Measurements from ENCODE around the gene ATP9A. TPM values are rescaled to one million over a fixed set of nuclear protein-coding genes. Genes with fewer than 3 reads are reported as not detected.

Gene ATP9A
- total and polyA plus RNA-seq, 2 experiments from 2014 or later, result 11.3 to 16.9 TPM

- no peak overlapping the region for H3K27ac ChIP-seq
- H3K4me1 ChIP-seq (ENCODE audit: low read depth), result no peaks in the 10 kb centered on the region
- peak; percentile 78 for TF ChIP-seq CTCF (IDR thresholded peaks at IDR 0.05; ENCODE audit: low read depth, low read length)
- no peaks in the 10 kb centered on the region for H3K36me3 ChIP-seq
- DNase-seq (ENCODE audit: low read depth in 1 of 2, low spot score in 1 of 2), result peak; percentile 22 to 57
- no peaks in the 10 kb centered on the region for H3K9me3 ChIP-seq (ENCODE audit: low read depth)
- H3K27me3 ChIP-seq, result no peaks in the 10 kb centered on the region
- no peak overlapping the region for H3K4me3 ChIP-seq
Measured at GRCh38 chr20:51712501-51713212, 55.5 kb downstream of the ATP9A start.

- Histone ChIP-seq H3K9me3 (ENCODE audit: low read depth) (no peaks in the 10 kb centered on the region), H3K4me1 (ENCODE audit: low read depth) (no peaks in the 10 kb centered on the region), H3K27ac (no peak overlapping the region), H3K4me3 (no peak overlapping the region), H3K27me3 (no peaks in the 10 kb centered on the region), H3K36me3 (no peaks in the 10 kb centered on the region)
- DNase-seq (ENCODE audit: low read depth in 1 of 2, low spot score in 1 of 2), result no peak
- TF ChIP-seq CTCF (IDR thresholded peaks at IDR 0.05; ENCODE audit: low read depth, low read length), result no peak
Measured at GRCh38 chr20:51711426-51711825, 56.8 kb downstream of the ATP9A start.

DNA sequence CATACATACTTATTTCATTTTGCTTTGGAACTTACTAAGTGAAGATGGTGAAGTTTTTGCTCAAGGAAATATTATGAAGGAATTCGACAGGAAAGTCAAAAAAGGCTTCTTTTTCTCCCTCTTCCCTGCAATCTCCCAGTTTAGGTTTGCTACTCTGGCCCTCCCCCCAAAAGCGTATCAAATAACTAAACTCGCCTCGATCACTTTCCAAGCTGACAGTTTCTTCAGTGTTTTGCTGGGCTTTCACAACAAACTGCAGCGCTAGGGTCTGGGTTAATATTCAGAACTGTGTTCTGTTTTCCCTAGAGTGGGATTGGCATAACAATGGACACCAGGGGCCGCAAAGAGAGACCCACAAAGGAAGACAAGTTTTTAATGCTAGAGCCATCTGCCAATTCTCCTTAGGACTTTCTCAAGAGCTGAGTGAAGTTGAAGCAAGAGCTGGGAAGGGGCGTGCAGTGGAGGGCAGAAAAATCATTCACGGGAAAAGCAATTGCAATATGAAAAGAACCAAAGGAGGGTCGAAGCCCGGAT is 57.8 kb downstream of the ATP9A start:
- Histone ChIP-seq H3K27me3 (no peaks in the 10 kb centered on the region), H3K4me3 (no peak overlapping the region), H3K4me1 (ENCODE audit: low read depth) (no peaks in the 10 kb centered on the region), H3K27ac (no peak overlapping the region), H3K9me3 (ENCODE audit: low read depth) (no peaks in the 10 kb centered on the region), H3K36me3 (no peaks in the 10 kb centered on the region)
- no peak for DNase-seq (ENCODE audit: low read depth in 1 of 2, low spot score in 1 of 2)
- no peak for TF ChIP-seq CTCF (IDR thresholded peaks at IDR 0.05; ENCODE audit: low read depth, low read length)

DNA sequence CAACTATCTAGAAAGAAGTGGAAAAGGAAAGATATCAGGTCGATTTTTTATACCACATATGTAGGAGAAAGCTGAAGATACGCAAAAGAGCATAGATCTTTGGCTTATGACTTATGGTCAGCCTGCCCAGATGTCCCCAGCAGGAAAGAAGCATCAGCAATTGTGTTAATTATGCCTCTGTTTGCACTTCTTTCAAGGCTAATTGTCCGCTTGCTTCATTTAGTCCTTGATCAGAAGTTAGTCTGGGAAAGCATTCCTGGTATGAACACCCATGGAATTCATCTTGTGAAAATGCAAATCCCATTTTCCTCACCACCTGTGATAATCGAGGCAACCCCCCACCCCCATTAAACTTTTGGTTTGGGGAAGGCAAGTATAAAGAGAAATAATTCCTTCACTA is 62.8 kb downstream of the ATP9A start:
- Histone ChIP-seq H3K27ac (no peak overlapping the region), H3K27me3 (no peaks in the 10 kb centered on the region), H3K36me3 (no peaks in the 10 kb centered on the region), H3K4me3 (no peak overlapping the region), H3K4me1 (ENCODE audit: low read depth) (no peaks in the 10 kb centered on the region), H3K9me3 (ENCODE audit: low read depth) (no peaks in the 10 kb centered on the region)
- no peak for TF ChIP-seq CTCF (IDR thresholded peaks at IDR 0.05; ENCODE audit: low read depth, low read length)
- no peak for DNase-seq (ENCODE audit: low read depth in 1 of 2, low spot score in 1 of 2)

GRCh38 chr20:51703400-51704287 is 64.5 kb downstream of the ATP9A start:
- no peaks in the 10 kb centered on the region for H3K4me1 ChIP-seq (ENCODE audit: low read depth)
- TF ChIP-seq CTCF (IDR thresholded peaks at IDR 0.05; ENCODE audit: low read depth, low read length), result no peak

More at GRCh38 chr20:51703400-51704287, 64.5 kb downstream of the ATP9A start:
- no peaks in the 10 kb centered on the region for H3K36me3 ChIP-seq
- H3K27ac ChIP-seq, result no peak overlapping the region
- H3K27me3 ChIP-seq, result no peaks in the 10 kb centered on the region
- no peak for DNase-seq (ENCODE audit: low read depth in 1 of 2, low spot score in 1 of 2)
- H3K4me3 ChIP-seq, result no peak overlapping the region
- no peaks in the 10 kb centered on the region for H3K9me3 ChIP-seq (ENCODE audit: low read depth)

Data from cardiac muscle cell (in vitro differentiated cells and primary cell).